Stimulated activated memory B cell treated with anti-CD40 and anti-IgM and Interleukin-4, amounts not matched to agents 10 μg/mL and 1 μg/mL and 100 μg/mL, for 72 hours (primary cell): ENCODE data around the gene ODF2L.
"Not testable (repeated sequence)": the region's sequence is repeated elsewhere in the genome, so short reads cannot be mapped to it uniquely, and the experiment has no call there.

Source experiments
- ATAC-seq: fragments of 150-1000 bp; cut with Tn5 transposase; 2 replicates; pipeline ENCODE4 v1.10.0; 2021
- H3K27ac Mint-ChIP-seq: one replicate; pipeline ENCODE4 v1.8.0; 2022; ENCODE audit warnings: mild to moderate bottlenecking, mixed read lengths
- H3K27me3 Mint-ChIP-seq: one replicate; pipeline ENCODE4 v1.8.0; 2022; ENCODE audit warnings: mixed read lengths
- H3K36me3 Mint-ChIP-seq: one replicate; pipeline ENCODE4 v1.8.0; 2022; ENCODE audit warnings: mixed read lengths
- H3K4me1 Mint-ChIP-seq: one replicate; pipeline ENCODE4 v1.8.0; 2022; ENCODE audit warnings: mixed read lengths
- H3K4me3 Mint-ChIP-seq: one replicate; pipeline ENCODE4 v1.8.0; 2022; ENCODE audit warnings: mild to moderate bottlenecking, moderate library complexity, mixed read lengths
- H3K9me3 Mint-ChIP-seq: one replicate; pipeline ENCODE4 v1.8.0; 2022; ENCODE audit warnings: mixed read lengths

Gene ODF2L

GRCh38 chr1:86357796-86358195, 38.3 kb downstream of the ODF2L start:
- no peak for ATAC-seq
- no peaks in the 10 kb centered on the region for H3K9me3 Mint-ChIP-seq
- H3K4me3 Mint-ChIP-seq = no peak overlapping the region
- H3K4me1 Mint-ChIP-seq = no peaks in the 10 kb centered on the region
- H3K36me3 Mint-ChIP-seq = peaks cover 55% of the 10 kb centered on the region
- H3K27me3 Mint-ChIP-seq = no peaks in the 10 kb centered on the region
- no peak overlapping the region for H3K27ac Mint-ChIP-seq

GRCh38 chr1:86356247-86356646, 39.9 kb downstream of the ODF2L start:
- H3K4me1 Mint-ChIP-seq = no peaks in the 10 kb centered on the region
- no peaks in the 10 kb centered on the region for H3K27me3 Mint-ChIP-seq
- no peak overlapping the region for H3K27ac Mint-ChIP-seq
- H3K4me3 Mint-ChIP-seq = no peak overlapping the region
- peaks cover 53% of the 10 kb centered on the region for H3K36me3 Mint-ChIP-seq
- no peak for ATAC-seq
- H3K9me3 Mint-ChIP-seq = no peaks in the 10 kb centered on the region

- H3K36me3 Mint-ChIP-seq = peaks cover 54% of the 10 kb centered on the region
- no peak overlapping the region for H3K4me3 Mint-ChIP-seq
- H3K9me3 Mint-ChIP-seq = peaks cover 5% of the 10 kb centered on the region
- H3K4me1 Mint-ChIP-seq = no peaks in the 10 kb centered on the region
- H3K27ac Mint-ChIP-seq = no peak overlapping the region
- no peaks in the 10 kb centered on the region for H3K27me3 Mint-ChIP-seq
- no peak for ATAC-seq
Observed at GRCh38 chr1:86352086-86352485, 44.0 kb downstream of the ODF2L start.

GRCh38 chr1:86350230-86350629, 45.9 kb downstream of the ODF2L start:
- H3K9me3 Mint-ChIP-seq, ATAC-seq, H3K27me3 Mint-ChIP-seq, H3K4me1 Mint-ChIP-seq, H3K4me3 Mint-ChIP-seq, H3K27ac Mint-ChIP-seq: not testable (repeated sequence)
- H3K36me3 Mint-ChIP-seq = peaks cover 48% of the 10 kb centered on the region

- Mint-ChIP-seq H3K27me3 (no peaks in the 10 kb centered on the region), H3K4me1 (no peaks in the 10 kb centered on the region), H3K27ac (no peak overlapping the region), H3K4me3 (no peak overlapping the region), H3K9me3 (peaks cover 12% of the 10 kb centered on the region), H3K36me3 (peaks cover 16% of the 10 kb centered on the region)
- ATAC-seq = no peak
Observed at GRCh38 chr1:86346388-86346787, 49.7 kb downstream of the ODF2L start.

GRCh38 chr1:86345042-86345441, 51.1 kb downstream of the ODF2L start:
- Mint-ChIP-seq H3K36me3 (peaks cover 5% of the 10 kb centered on the region), H3K4me3 (no peak overlapping the region), H3K4me1 (no peaks in the 10 kb centered on the region), H3K27ac (no peak overlapping the region), H3K9me3 (peaks cover 9% of the 10 kb centered on the region), H3K27me3 (no peaks in the 10 kb centered on the region)
- no peak for ATAC-seq

GRCh38 chr1:86339906-86340305, 56.2 kb downstream of the ODF2L start:
- H3K27ac Mint-ChIP-seq = no peak overlapping the region
- H3K4me1 Mint-ChIP-seq = no peaks in the 10 kb centered on the region
- no peak overlapping the region for H3K4me3 Mint-ChIP-seq
- no peaks in the 10 kb centered on the region for H3K27me3 Mint-ChIP-seq
- ATAC-seq = no peak
- H3K36me3 Mint-ChIP-seq = no peaks in the 10 kb centered on the region
- H3K9me3 Mint-ChIP-seq = peaks cover 3% of the 10 kb centered on the region

- peaks cover 2% of the 10 kb centered on the region for H3K9me3 Mint-ChIP-seq
- no peaks in the 10 kb centered on the region for H3K36me3 Mint-ChIP-seq
- no peaks in the 10 kb centered on the region for H3K27me3 Mint-ChIP-seq
- no peak overlapping the region for H3K27ac Mint-ChIP-seq
- H3K4me1 Mint-ChIP-seq = no peaks in the 10 kb centered on the region
- H3K4me3 Mint-ChIP-seq = no peak overlapping the region
- ATAC-seq = no peak
Observed at GRCh38 chr1:86339014-86339812, 56.9 kb downstream of the ODF2L start.

GRCh38 chr1:86335916-86336315, 60.2 kb downstream of the ODF2L start:
- ATAC-seq = no peak
- Mint-ChIP-seq H3K4me3 (no peak overlapping the region), H3K4me1 (no peaks in the 10 kb centered on the region), H3K36me3 (no peaks in the 10 kb centered on the region), H3K27me3 (no peaks in the 10 kb centered on the region), H3K9me3 (peaks cover 4% of the 10 kb centered on the region), H3K27ac (no peak overlapping the region)

GRCh38 chr1:86325264-86325663, 70.9 kb downstream of the ODF2L start:
- Mint-ChIP-seq H3K36me3 (no peaks in the 10 kb centered on the region), H3K4me3 (no peak overlapping the region), H3K27me3 (peaks cover 15% of the 10 kb centered on the region), H3K4me1 (no peaks in the 10 kb centered on the region), H3K9me3 (no peaks in the 10 kb centered on the region), H3K27ac (no peak overlapping the region)
- ATAC-seq = no peak

GRCh38 chr1:86324130-86324822, 71.8 kb downstream of the ODF2L start:
- Mint-ChIP-seq H3K27ac (no peak overlapping the region), H3K4me3 (no peak overlapping the region), H3K9me3 (no peaks in the 10 kb centered on the region), H3K4me1 (no peaks in the 10 kb centered on the region), H3K36me3 (no peaks in the 10 kb centered on the region), H3K27me3 (peaks cover 9% of the 10 kb centered on the region)
- no peak for ATAC-seq

GRCh38 chr1:86322241-86322640, 73.9 kb downstream of the ODF2L start:
- Mint-ChIP-seq H3K9me3 (no peaks in the 10 kb centered on the region), H3K4me1 (no peaks in the 10 kb centered on the region), H3K27ac (no peak overlapping the region), H3K36me3 (no peaks in the 10 kb centered on the region), H3K4me3 (no peak overlapping the region), H3K27me3 (peaks cover 3% of the 10 kb centered on the region)
- no peak for ATAC-seq

GRCh38 chr1:86318436-86318835, 77.7 kb downstream of the ODF2L start:
- Mint-ChIP-seq H3K4me3 (no peak overlapping the region), H3K27ac (no peak overlapping the region), H3K36me3 (no peaks in the 10 kb centered on the region), H3K27me3 (no peaks in the 10 kb centered on the region), H3K4me1 (no peaks in the 10 kb centered on the region), H3K9me3 (no peaks in the 10 kb centered on the region)
- no peak for ATAC-seq

GRCh38 chr1:86317926-86318325, 78.2 kb downstream of the ODF2L start:
- H3K9me3 Mint-ChIP-seq = no peaks in the 10 kb centered on the region
- H3K36me3 Mint-ChIP-seq = no peaks in the 10 kb centered on the region
- no peak overlapping the region for H3K4me3 Mint-ChIP-seq
- ATAC-seq = no peak
- no peaks in the 10 kb centered on the region for H3K27me3 Mint-ChIP-seq
- H3K4me1 Mint-ChIP-seq = no peaks in the 10 kb centered on the region
- H3K27ac Mint-ChIP-seq = no peak overlapping the region

GRCh38 chr1:86305731-86306130, 90.4 kb downstream of the ODF2L start:
- Mint-ChIP-seq H3K4me3 (no peak overlapping the region), H3K27me3 (peaks cover 8% of the 10 kb centered on the region), H3K9me3 (no peaks in the 10 kb centered on the region), H3K36me3 (no peaks in the 10 kb centered on the region), H3K27ac (no peak overlapping the region), H3K4me1 (no peaks in the 10 kb centered on the region)
- no peak for ATAC-seq

GRCh38 chr1:86303041-86303690, 93.0 kb downstream of the ODF2L start:
- no peaks in the 10 kb centered on the region for H3K36me3 Mint-ChIP-seq
- H3K27me3 Mint-ChIP-seq = peaks cover 21% of the 10 kb centered on the region
- H3K9me3 Mint-ChIP-seq = no peaks in the 10 kb centered on the region
- ATAC-seq = no peak
- no peaks in the 10 kb centered on the region for H3K4me1 Mint-ChIP-seq
- H3K27ac Mint-ChIP-seq = no peak overlapping the region
- no peak overlapping the region for H3K4me3 Mint-ChIP-seq
